Right renal cortex interstitium (tissue), 3 donors: Measurements from ENCODE around the gene CSF3R. TPM values are rescaled to one million over a fixed set of nuclear protein-coding genes. Genes with fewer than 3 reads are reported as not detected.
"Not testable (repeated sequence)": the region's sequence is repeated elsewhere in the genome, so short reads cannot be mapped to it uniquely, and the experiment has no call there.

Experiments used
- DNase-seq, 3 donors: peaks; one replicate each; pipeline ENCODE4 v3.0.0-alpha.2; 2013; ENCODE audit warnings: low read depth in 3 of 3, low spot score in 2 of 3
- polyA plus RNA-seq, 3 donors: library from polyadenylated mRNA; unstranded; fragments of 120-200 nt; gene quantifications; one replicate each; pipeline ENCODE4 v1.2.1, GENCODE V29; 2013; ENCODE audit not compliant: insufficient read length in 3 of 3

The CSF3R gene
- polyA plus RNA-seq, 3 donors = 2.0 to 3.6 (median 3.3) TPM

DNA sequence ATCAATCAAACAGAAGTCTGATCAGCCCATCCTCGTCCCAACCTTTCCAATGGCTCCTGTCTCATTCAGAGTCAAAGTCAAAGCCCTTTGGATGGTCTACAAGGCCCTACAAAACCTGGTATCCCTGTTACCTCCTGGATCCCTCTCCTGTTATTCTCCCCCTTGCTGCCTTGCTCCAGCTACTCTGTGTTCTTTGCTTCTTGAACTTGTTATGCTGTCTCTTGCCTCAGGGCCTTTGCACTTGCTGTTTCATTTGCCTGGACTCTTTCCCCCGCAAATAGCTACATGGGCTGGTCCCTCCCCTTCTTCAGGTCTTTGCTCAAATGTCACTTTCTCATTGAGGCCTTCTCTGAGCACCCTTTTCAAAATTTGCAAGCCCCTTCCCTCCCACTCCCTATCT, 1.4 kb upstream of the CSF3R start:
- DNase-seq = no peak

DNA sequence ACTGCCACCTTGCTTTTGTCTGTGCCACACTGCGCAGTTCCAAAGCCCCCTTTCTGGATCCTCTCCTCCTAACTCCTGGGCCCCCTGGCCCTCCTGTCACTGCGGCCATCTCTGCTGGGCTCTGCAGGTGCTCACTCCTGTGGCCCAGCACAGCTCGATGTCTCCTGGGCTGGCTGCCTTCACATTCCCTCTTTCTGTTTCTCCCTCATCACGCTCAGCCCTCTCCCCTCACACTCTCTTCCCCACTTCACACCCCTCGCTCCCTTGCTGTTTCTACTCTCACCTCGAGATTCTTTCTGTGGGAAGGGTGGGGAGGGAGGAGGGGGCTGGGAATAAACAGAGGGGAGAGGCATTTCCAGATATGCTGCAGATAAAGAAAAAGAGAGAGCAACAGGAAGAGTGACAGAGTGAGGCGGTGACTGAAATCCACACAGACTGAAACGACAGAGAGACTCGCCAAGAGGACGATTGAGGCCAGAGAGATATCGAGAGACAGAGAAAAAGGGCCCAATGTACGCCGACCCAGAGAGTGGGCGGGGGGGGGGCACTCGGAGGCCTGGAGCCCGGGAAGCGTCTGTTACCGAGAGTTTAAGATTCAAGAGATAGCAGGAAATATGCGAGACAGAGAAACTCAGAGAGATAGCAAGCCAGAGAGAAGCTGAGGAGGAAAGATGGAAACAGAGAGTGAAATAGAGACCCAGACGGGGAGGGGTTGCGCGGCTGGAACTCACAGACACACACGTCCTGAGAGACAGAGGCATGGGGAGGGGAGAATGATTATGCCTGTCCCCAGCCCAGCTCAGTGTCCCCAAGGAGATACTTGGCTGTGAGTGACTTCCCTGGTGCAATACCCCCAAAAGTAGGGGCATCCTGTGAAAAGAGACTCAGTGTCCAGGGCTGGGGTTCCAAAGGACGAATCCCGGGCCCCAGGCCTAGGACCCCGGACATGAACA, 666 bp downstream of the CSF3R start:
- no peak for DNase-seq

DNA sequence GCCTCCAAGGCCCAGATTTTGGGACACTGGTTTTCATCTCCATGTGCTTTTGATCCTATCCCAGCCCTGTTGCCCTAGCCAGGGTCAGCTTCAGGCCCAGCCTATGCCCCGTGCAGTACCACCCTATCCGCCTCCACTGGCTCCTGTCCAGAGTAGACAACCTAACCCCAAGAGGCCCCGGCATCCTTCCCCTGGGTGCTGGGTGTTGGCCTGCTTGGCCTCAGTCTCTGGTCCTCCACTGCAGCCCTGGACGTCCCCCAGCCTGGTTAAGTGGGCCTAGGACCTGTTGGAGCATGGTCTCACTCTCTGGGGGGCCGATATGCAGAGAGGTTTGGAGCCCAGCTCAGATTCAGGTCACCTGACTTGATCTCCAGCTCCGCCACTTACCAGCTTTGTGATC, 1.6 kb downstream of the CSF3R start:
- DNase-seq = no peak

DNA sequence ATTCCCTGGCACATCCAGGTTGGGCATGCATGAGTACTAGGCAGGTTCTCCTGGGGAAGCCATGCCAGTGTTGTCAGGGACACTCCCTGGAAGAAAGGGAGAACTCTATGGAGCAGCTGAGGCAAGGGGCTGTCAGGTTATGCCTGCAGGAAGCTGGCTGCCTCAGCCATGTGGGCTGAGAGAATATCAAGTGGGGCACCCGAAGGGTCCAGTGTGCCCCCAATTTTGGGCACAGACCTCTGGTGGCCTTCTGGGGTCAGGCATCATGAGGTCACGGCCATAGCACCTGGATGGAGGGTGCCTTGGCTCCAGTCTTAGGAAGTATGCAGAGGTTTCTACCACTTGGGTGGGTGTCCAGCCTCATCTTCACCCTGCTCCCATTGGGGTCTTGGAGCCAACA, 2.6 kb downstream of the CSF3R start:
- DNase-seq = no peak

DNA sequence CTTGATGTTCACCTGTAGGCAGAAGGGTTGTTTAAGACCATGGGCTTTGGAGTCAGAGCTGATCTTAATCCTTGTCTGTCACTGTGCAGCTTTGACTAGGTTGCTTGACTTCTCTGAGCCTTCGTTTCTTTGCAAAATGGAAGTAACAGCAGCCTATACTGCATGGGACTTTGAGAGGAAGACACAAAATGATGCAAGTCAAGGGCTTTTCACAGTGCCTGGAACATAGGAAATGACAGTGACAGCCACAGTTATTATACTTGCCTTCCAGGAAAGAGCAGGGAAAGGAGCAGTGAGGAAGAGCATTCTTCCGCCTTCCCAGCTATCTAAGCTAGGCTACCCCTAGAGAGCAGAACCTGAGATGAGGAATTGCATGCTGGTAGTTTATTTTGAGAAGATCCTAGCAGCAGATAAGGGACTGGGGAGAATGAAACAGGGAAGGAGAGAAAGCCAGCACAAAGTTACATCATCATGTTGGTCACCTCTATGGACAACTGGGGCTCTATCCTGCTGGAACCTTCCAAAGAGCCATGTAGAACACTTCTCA, 3.1 kb downstream of the CSF3R start:
- DNase-seq = no peak

DNA sequence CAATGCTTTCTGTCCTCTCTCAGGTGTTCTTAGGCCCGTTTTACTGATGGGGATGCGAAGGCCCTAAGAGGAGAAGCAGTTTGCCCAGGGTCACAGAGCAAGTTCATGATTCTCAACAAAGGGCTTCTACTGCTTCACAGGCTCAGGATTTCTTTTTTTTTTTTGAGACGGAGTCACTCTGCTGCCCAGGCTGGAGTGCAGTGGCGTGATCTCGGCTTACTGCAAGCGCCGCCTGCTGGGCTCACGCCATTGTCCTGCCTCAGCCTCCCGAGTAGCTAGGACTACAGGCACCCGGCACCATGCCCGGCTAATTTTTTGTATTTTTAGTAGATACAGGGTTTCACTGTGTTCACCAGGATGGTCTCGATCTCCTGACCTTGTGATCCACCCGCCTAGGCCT, 5.1 kb downstream of the CSF3R start:
- not testable (repeated sequence) for DNase-seq

DNA sequence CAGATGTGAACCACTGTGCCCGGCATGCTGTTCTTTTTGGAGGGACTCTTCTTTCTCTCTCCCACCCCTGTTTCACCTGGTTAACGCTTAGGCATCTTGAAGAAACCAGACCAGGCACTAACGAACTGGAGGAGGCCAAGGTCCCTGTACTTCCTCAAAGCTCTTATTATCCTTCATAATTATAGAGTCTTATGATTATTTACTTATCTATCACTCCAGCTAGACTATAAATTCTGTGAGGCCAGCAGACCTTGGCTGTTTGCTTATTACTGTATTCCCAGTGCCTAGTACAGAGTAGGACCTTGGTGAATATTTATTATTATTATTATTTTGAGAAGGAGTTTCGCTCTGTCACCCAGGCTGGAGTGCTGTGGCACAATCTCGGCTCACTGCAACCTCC, 5.8 kb downstream of the CSF3R start:
- DNase-seq = no peak

DNA sequence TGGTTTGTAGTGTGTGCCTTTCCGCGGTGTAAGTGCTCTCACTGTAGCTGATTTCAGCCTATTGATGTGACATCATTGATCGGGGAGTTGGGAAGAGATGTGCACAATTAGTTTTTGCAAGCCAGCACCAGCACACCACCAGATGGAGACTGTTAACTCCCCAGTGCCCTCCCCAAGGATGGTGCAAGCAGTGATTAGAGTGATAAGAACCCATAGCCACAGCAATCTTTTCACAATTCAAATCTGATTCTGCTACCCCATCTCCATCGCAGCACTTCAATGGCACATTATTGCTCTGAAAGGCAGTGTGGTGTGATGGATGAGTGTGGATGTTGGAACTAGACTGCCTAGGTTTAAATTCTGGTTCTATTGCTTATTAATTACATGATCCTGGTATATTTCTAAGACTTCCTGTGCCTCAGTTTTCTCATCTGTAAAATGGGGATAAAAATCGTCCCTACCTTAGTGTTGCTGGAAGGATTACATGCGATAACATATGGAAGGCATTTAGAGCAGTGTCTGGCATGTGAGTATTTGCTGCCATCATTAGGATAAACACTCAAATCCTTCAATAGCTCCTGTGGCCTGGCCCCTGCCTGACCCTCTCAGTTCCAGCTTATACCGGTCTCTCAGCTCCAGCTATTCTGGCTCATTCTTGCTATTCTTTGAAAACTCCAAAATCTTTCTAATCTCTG, 6.7 kb downstream of the CSF3R start:
- no peak for DNase-seq

DNA sequence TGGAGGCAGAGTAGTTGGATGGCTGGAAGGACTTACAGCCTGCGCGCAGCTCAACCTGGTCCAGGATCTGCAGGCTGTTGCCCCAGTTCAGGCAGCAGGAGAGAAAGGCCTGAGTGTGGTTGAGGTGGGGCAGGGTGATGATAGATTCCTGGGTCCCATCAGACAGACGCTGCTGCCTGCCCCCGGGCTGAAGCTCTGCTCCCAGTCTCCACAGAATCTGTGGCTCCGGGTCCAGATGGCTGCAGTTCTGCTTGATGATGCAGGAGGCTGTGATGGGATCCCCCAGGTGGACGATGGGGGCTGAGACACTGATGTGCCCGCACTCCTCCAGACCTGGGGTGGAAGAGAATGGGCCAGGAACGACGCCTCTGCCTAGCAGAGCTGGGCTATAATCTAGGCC, 7.4 kb downstream of the CSF3R start:
- DNase-seq = no peak

DNA sequence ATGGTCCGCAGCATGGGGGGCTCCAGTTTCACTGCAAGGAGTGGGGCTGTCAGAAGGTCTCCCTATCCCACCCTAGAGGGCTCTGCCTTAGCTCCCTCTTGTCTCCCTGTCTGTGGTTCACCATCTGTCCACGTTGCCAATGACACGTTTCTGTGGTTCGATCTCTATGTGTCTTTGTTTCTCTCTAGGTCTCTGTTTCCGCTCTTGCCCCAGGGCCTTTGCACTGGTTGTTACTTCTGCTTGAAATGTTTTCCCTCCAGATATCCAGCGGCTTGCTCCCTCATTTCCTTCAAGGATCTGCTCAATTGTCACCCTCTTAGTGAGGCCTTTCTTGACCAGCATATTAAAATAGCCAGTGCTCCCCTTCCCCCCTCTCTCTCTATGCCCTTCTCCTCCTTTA, 10.1 kb downstream of the CSF3R start:
- no peak for DNase-seq

DNA sequence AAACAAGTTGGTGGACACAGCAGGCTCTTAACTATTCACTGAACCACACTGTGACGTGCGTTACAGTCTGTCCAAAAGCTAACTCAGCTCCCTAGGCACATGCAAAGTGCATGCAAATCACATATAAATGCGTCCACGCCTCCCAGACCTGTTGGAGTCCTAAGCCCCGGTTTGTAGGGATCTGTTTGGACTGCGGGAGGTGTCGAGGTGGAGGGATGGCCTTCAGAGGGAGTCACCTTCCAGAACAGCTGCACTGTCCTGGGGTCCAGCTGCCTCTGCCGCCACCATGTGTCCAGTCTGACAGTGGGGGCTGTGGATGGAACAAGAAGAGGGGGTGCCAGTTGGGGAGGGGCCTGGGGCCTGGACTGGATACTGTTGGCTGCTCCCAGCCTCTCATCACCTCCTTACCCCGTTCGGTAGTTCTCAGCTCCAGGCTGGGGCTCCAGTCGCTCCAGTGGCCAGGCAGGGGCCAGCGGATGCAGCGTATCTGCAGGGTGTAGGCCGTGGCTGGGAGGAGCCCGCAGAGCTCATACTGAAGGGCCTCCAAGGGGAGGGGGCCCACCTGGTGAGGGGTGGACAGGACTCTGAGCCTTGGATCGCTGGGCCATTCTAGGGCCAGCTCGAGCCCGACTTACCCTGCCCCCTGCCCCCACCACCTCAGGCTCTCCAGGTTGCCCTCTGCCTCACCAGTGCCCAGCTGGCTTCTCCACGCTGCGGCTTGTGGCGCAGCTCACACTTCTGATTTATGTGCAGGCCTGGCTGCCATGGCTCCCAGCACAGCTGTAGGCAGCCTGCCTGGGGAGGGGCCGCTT, 10.7 kb downstream of the CSF3R start:
- DNase-seq = no peak

DNA sequence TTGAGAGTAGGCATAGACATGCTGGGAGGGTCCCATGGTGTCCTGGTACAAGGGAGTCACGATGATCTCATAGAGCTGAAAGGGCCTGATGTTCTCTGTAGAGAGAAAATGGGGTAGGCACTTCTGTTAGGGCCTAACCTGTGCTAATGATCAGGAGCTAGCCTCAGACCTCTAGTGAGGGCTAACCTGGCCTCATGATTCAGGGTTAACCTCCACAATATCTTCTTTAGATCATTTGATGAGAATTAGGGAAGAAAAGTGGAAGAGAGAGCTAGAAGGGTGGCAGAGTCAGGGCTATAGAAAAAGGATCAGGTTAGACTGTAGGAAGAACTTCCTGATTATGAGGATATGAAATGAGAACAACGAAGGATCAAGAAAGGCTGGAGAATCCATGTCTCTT, 13.6 kb downstream of the CSF3R start:
- no peak for DNase-seq

DNA sequence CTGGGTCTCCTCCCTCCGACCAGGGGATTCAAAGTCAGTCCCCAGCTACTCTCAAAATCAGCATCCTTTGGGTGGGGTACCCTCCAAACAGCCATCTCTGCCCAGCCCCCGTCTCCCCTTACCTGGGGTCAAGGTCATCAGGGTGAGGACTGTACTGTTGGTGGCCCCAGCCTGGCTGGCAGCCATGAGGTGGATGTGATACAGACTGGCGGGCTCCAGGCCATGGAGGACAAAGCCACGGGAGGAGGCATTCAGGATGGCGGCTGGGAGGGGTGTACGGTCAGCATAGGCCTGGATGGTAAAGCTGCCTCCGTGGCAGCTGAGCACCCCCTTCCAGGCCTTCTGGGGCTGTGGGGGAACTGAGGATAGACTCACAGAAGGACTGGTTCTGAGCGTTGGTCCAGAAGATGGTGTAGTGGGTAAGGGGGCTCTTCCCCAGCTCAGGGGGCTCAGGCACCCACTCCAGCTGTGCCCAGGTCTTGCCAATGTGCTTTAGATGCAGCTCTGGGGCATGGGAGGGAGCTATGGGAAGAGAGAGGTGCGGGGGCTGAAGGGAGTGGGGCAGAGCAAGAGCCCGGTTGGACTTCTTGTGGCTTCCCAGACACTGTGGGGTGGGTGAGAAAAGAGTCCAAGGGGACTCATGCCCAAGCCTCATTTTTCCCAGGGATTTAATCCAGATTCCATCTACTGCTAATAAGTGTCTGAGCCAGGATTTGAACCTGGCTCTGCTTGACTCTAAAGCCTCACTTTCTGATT, 14.8 kb downstream of the CSF3R start:
- DNase-seq = no peak

DNA sequence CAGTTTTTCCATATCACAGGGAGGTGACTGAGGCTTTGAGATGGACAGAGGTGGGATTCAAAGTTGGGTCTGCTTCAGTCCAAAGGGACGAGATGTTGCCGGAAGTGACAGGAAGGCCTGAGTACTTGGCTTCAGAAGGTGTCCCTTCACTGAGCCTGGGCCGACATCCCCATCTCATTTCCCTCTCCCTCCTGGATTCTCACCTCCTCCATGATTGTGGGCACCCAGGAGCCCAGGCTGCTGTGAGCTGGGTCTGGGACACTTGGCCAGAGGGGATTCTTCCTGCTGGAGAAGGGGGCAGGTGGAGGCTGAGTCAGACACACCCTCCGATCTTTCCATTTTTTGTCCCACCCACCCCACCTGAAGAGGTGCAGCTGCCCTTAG, 15.7 kb downstream of the CSF3R start:
- DNase-seq = no peak

DNA sequence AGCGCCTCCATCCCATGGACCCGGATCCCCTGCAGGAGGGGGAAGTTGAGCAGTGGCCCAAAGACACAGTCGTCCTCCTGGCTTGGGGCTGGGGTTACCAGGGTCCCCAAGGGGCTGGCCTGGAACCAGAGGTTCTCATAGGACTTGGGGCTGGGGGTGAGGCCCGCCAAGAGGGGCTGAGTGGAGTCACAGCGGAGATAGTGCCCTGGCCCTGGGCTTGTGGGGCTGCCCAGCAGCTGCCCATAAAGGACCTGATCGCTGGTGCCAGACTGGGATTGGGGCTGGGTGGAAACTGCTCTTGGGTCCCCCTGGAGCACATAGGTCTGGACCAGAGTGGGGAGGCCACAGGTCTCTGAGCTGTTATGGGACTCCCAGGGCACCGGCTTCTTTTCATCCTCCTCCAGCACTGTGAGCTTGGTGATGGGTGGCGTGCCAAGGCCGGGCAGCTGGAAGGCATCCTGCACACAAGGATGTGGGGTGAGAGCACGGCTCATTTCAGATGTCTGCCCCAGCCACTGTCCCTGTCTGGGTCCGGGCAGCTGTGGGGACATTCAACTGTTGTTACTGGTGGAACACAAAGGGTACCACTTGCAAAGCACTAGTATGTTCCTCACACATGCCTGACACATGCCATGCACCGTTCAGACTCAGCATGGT, 16.2 kb downstream of the CSF3R start:
- no peak for DNase-seq

DNA sequence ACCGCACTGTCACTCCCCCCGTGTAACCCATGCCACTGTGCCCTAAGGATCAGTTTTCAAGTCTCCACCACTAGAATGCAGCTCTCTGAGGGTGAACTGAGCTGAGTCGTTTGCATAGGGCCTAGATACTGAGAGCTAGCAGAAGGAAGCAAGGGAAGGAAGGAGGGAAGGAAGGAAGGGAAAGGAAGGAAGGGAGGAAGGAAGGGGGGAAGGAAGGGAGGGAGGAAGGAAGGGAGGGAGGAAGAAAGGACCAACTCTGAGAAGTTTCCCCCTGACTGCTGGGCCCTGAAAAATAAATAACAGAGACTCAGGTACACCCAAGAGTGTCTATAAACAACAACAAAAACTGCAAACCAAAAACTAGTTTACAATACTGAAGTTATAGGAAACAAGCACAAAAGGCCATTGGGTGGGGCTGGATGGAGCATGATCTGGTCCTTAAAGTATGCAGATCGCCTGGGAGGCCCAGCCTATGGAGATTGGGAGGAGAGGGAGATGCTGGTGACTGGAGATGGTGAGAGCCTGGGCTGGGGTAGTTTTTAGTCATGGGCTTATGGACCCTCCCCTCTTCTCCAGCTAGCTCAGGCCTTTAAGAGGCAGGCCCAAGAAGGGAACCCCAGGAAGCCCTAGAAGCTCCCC, 16.9 kb downstream of the CSF3R start:
- DNase-seq = no peak

DNA sequence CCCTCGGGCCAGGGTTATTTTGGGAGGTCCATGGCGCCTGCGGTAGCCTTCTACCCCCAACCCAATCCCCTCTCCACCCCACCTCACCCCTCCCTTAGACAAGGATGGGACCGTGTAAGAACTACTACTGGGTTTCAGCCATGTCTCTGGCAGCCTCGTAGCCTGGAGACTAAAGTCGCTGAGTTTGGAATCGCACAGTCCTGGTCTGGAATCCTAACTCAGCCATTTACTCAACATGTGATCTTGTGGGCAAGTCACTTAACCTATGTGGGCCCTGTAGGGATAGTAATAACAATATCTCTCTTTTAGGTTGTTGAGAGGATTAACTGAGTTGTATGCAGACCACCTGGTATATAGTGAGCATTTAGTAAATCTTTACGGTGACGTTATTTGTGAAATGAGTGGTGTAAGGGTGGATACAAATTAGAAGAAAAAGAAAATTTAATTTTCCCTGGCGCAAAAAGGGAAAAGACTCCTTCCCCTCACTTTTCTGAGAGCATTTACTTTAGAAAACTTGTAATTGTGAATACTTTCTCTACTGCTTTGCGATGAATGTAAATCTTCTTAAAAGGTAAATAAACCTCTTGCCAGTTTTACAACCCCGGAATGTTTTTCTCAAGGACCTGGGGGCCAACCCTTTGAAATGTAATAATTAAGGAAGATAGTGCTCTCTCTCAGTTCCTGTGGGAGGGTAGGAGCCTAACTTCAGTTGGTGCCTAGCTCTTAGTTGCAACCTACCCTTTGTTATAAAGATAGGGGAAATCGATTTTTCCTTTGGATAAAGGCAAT, 17.9 kb downstream of the CSF3R start:
- DNase-seq = no peak

DNA sequence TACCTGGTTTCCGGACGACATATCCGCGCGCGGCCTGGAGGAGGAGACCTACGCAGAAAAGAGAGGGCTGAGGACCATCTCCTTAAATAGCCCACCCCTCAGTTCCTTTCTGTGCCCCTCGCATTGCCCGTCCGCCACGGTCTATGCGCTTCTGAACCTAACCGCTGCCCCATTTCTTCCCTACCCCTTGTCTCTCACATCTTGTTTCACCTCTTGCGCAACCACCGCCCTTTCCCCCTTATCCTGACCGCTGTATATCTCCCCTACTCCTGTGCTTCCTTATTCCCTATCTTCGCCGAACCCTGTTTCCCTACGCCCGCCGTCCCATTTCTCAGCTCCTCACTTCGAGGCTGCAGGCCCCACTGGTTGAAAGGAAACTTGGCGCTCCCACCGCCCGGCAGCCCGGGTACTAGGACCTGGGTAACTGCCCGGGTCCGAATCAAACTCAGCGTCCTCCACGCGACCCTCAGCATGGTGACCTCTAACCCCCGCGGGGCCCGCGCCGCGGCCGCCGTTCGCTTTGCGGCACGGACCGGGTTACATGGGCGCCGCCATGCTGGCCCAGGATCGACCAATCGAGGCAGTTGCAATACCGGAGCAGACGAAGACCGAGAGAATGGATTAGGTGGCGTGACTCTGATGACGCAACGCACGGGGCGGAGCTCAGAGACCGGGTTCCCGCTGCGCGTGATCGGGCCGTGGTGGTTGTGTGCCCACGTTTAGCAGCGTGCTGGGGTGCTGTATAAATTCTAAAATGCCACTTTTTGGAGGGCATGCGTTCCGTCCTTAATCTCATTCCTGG, 18.7 kb downstream of the CSF3R start, which contains the start of gene MRPS15:
Gene MRPS15 (minus strand): TSS at position 582 of the 802 bp plus-strand sequence. CDS start 109 bp downstream, at position 473.
- DNase-seq = peak; percentile 92 to 95 (median 92)
